Measurements from ENCODE around the gene BTBD9.

BTBD9 gene

GRCh38 chr6:38676974-38677544 is 37.3 kb upstream of the BTBD9 start:
- TF ChIP-seq, protein P1, sequence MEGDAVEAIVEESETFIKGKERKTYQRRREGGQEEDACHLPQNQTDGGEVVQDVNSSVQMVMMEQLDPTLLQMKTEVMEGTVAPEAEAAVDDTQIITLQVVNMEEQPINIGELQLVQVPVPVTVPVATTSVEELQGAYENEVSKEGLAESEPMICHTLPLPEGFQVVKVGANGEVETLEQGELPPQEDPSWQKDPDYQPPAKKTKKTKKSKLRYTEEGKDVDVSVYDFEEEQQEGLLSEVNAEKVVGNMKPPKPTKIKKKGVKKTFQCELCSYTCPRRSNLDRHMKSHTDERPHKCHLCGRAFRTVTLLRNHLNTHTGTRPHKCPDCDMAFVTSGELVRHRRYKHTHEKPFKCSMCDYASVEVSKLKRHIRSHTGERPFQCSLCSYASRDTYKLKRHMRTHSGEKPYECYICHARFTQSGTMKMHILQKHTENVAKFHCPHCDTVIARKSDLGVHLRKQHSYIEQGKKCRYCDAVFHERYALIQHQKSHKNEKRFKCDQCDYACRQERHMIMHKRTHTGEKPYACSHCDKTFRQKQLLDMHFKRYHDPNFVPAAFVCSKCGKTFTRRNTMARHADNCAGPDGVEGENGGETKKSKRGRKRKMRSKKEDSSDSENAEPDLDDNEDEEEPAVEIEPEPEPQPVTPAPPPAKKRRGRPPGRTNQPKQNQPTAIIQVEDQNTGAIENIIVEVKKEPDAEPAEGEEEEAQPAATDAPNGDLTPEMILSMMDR (IDR thresholded peaks at IDR 0.05; ENCODE audit: insufficient read depth, low read length, poor library complexity, severe bottlenecking) = no peak
- H3K27me3 ChIP-seq (replicated peaks; ENCODE audit: control insufficient read depth, insufficient read depth, low read length) = no peaks in the 10 kb centered on the region
- peaks cover 5% of the 10 kb centered on the region for H3K36me3 ChIP-seq (ENCODE audit: control insufficient read depth, insufficient read depth, low read length)
- no peak for DNase-seq (ENCODE audit: extremely low read depth, insufficient read length)
- no peak overlapping the region for H3K4me3 ChIP-seq (replicated peaks; ENCODE audit: low read depth, low read length)

- peak; percentile 20 for DNase-seq (ENCODE audit: extremely low read depth, insufficient read length)
- TF ChIP-seq, protein P1 (IDR thresholded peaks at IDR 0.05; ENCODE audit: insufficient read depth, low read length, poor library complexity, severe bottlenecking) = no peak
- peaks cover 5% of the 10 kb centered on the region for H3K36me3 ChIP-seq (ENCODE audit: control insufficient read depth, insufficient read depth, low read length)
- H3K27me3 ChIP-seq (replicated peaks; ENCODE audit: control insufficient read depth, insufficient read depth, low read length) = no peaks in the 10 kb centered on the region
- H3K4me3 ChIP-seq (replicated peaks; ENCODE audit: low read depth, low read length) = no peak overlapping the region
Observed at GRCh38 chr6:38676236-38676973, 36.7 kb upstream of the BTBD9 start.

DNA sequence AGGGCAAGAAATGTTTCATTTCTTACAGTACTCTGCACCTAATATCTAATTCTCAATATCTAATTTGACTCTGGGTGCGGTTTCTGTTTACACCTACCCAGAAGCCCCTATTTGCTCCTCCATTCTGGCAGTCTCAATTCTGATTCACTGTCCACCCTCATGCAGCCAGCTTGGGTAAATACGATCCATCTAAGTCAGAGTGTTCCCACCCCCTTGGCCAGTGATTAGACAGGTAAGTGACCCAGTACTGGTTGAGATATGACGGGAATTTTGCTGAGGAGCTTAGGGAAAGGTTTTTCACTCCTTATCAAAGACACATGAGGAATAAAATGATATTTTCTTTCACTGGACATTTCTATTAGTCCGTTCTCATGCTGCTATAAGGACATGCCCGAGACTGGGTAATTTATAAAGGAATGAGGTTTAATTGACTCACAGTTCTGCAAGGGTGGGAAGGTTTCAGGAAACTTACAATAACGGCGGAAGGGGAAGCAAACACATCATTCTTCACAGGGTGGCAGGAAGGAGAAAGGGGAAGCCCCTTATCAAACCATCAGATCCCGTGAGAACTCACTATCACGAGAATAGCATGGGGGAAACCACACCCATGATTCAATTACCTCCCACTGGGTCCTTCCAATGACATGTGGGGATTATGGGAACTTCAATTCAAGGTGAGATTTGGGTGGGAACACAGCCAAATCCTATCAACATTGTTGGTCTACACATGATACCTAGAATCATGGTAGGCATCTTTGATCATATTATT is 33.9 kb upstream of the BTBD9 start:
- no peak overlapping the region for H3K4me3 ChIP-seq (replicated peaks; ENCODE audit: low read depth, low read length)
- no peak for DNase-seq (ENCODE audit: extremely low read depth, insufficient read length)
- no peaks in the 10 kb centered on the region for H3K27me3 ChIP-seq (replicated peaks; ENCODE audit: control insufficient read depth, insufficient read depth, low read length)
- H3K36me3 ChIP-seq (ENCODE audit: control insufficient read depth, insufficient read depth, low read length) = no peaks in the 10 kb centered on the region; the same call in 1 of the 2 replicates
- TF ChIP-seq, protein P1 (IDR thresholded peaks at IDR 0.05; ENCODE audit: insufficient read depth, low read length, poor library complexity, severe bottlenecking) = no peak

- TF ChIP-seq, protein P1 (IDR thresholded peaks at IDR 0.05; ENCODE audit: insufficient read depth, low read length, poor library complexity, severe bottlenecking) = peak; percentile 79
- H3K36me3 ChIP-seq (ENCODE audit: control insufficient read depth, insufficient read depth, low read length) = no peaks in the 10 kb centered on the region
- DNase-seq (ENCODE audit: extremely low read depth, insufficient read length) = peak; percentile 18
- no peaks in the 10 kb centered on the region for H3K27me3 ChIP-seq (replicated peaks; ENCODE audit: control insufficient read depth, insufficient read depth, low read length)
- no peak overlapping the region for H3K4me3 ChIP-seq (replicated peaks; ENCODE audit: low read depth, low read length)
Observed at GRCh38 chr6:38671885-38672467, 32.2 kb upstream of the BTBD9 start.

- DNase-seq (ENCODE audit: extremely low read depth, insufficient read length) = no peak
- TF ChIP-seq, protein P1 (IDR thresholded peaks at IDR 0.05; ENCODE audit: insufficient read depth, low read length, poor library complexity, severe bottlenecking) = no peak
- Histone ChIP-seq H3K36me3 (ENCODE audit: control insufficient read depth, insufficient read depth, low read length) (no peaks in the 10 kb centered on the region; the same call in 1 of the 2 replicates), H3K4me3 (replicated peaks; ENCODE audit: low read depth, low read length) (no peak overlapping the region), H3K27me3 (replicated peaks; ENCODE audit: control insufficient read depth, insufficient read depth, low read length) (no peaks in the 10 kb centered on the region)
Observed at GRCh38 chr6:38658418-38659167, 18.9 kb upstream of the BTBD9 start.

All from GM06990 (cell line).